Measurements from ENCODE around the gene USH1C. TPM values are rescaled to one million over a fixed set of nuclear protein-coding genes. Genes with fewer than 3 reads are reported as not detected.

USH1C gene
- total and polyA plus RNA-seq, 4 donors: 0.10 to 0.55 (median 0.13) TPM

DNA sequence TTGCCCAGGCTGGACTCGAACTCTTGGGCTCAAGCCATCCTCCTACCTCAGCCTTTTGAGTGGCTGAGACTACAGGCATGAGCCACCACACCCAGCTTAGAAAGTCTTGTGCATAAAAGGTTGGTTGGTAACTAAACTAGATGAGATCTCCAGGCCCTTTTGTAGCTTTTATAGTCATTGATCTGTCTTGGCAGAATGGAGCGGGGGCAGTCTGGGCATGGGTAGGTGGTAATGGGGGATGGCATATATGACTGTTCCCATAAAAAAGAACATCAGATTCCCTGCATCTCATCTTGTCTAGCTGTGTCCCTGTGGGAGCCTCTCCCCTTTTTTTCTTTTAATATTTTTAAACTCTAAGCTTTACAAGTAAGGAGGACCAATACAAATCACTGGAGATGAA lies 97.7 kb downstream of the USH1C start:
- H3K36me3 ChIP-seq (ENCODE audit: control insufficient read depth in 4 of 4, insufficient read depth in 4 of 4, low read length in 4 of 4): no peaks in the 10 kb centered on the region
- no peaks in the 10 kb centered on the region for H3K4me1 ChIP-seq (ENCODE audit: control insufficient read depth in 5 of 5, insufficient read depth in 5 of 5, low read length in 5 of 5)
- no peak for ATAC-seq (ENCODE audit: insufficient read depth, low FRiP score)
- H3K4me3 ChIP-seq: no peak overlapping the region
- peaks cover 0 to 3% (median 0%) of the 10 kb centered on the region in 4 donors for H3K9me3 ChIP-seq (ENCODE audit: control insufficient read depth in 4 of 4, insufficient read depth in 3 of 4, low read length in 3 of 4)
- no peak overlapping the region for H3K9ac ChIP-seq (ENCODE audit: insufficient read depth in 1 of 2, low read length in 2 of 2)
- no peaks in the 10 kb centered on the region for H3K27me3 ChIP-seq (ENCODE audit: control insufficient read depth in 3 of 3, insufficient read depth in 3 of 3, low read length in 2 of 3)
- WGBS, 2 donors: 88 to 91% methylated on average over 2 of the region's 2 CpGs
- no peak overlapping the region for H3K27ac ChIP-seq (ENCODE audit: low read depth in 1 of 2, low read length in 1 of 2)
- TF ChIP-seq CTCF (IDR thresholded peaks at IDR 0.05; ENCODE audit: control extremely low read depth, extremely low read depth): no peak
- no peak for DNase-seq

DNA sequence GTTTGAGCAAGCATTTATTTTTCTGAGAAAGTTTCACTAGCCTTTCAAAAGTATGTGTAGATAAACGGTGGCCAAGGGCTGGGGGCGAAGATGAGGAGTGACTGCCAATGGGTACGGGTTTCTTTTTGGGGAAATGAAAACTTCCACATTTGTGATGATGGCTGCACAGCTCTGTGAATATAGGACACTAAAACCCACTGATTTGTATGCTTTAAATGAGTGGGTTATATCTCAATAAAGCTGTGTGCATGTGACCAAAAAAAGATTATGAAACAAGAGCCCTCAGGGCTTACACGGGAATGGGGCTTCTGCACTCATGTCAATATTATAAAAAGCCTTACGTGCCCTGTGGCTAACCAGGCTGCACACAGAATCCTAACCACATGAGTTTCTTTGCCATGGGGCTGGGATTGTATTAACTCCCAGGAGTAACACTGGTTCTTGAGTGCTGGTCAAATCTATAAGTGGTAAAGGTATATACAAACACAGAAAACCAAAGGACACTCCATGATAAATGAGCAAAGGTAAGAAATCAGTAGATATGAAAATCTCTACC lies 98.9 kb downstream of the USH1C start:
- 54 to 63% methylated on average over 5 of the region's 5 CpGs for WGBS, 2 donors
- Histone ChIP-seq H3K4me1 (ENCODE audit: control insufficient read depth in 5 of 5, insufficient read depth in 5 of 5, low read length in 5 of 5) (no peaks in the 10 kb centered on the region), H3K9me3 (ENCODE audit: control insufficient read depth in 4 of 4, insufficient read depth in 3 of 4, low read length in 3 of 4) (peaks cover 0 to 3% (median 0%) of the 10 kb centered on the region in 4 donors), H3K27ac (ENCODE audit: low read depth in 1 of 2, low read length in 1 of 2) (no peak overlapping the region), H3K27me3 (ENCODE audit: control insufficient read depth in 3 of 3, insufficient read depth in 3 of 3, low read length in 2 of 3) (peaks cover 0 to under 1% (median 0%) of the 10 kb centered on the region in 3 donors), H3K4me3 (no peak overlapping the region), H3K9ac (ENCODE audit: insufficient read depth in 1 of 2, low read length in 2 of 2) (no peak overlapping the region), H3K36me3 (ENCODE audit: control insufficient read depth in 4 of 4, insufficient read depth in 4 of 4, low read length in 4 of 4) (no peaks in the 10 kb centered on the region)
- ATAC-seq (ENCODE audit: insufficient read depth, low FRiP score) (no peak), DNase-seq (no peak)
- TF ChIP-seq CTCF (IDR thresholded peaks at IDR 0.05; ENCODE audit: control extremely low read depth, extremely low read depth): no peak

DNA sequence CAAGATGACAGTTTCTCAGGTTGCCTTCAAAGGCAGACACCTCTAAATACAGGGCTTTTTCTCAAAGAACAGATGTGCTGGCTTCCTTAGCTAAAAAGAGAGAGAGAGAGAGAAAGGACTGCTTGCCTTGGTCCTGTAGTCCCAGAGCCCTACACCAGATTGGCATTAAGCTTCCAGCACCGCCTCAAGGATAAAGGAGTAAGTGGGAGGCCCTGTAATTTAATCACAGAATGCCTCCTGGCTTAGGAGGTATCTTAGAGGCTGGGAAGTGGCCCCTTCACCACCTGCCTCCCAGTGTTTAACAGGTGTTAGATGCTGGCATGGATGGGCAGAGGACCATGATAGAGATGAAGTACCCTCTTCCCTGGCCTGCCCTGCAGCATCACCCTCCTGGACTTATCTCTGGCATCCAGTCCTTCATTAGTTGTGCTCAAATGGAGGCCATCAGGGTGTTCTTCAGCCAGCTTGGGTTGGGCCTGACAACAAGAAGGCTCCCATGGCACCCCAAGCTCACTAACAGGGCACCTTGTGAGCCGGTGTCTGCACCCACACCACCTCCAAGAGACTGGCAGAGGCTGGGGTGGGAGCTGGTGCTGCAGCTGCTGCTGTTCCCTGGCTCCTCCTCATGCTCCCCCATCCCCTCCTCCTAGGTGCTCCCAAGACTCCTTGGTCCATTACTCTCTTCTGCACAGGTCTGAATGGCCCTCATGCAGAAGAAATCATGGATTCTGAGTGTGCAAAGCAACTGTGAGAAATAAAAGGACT lies 100.1 kb downstream of the USH1C start:
- WGBS, 2 donors: 89 to 98% methylated on average over 2 of the region's 2 CpGs
- no peak for TF ChIP-seq CTCF (IDR thresholded peaks at IDR 0.05; ENCODE audit: control extremely low read depth, extremely low read depth)
- ATAC-seq (ENCODE audit: insufficient read depth, low FRiP score): no peak
- Histone ChIP-seq H3K27ac (ENCODE audit: low read depth in 1 of 2, low read length in 1 of 2) (no peak overlapping the region), H3K9ac (ENCODE audit: insufficient read depth in 1 of 2, low read length in 2 of 2) (no peak overlapping the region), H3K9me3 (ENCODE audit: control insufficient read depth in 4 of 4, insufficient read depth in 3 of 4, low read length in 3 of 4) (peaks cover 0 to 3% (median 0%) of the 10 kb centered on the region in 4 donors), H3K4me1 (ENCODE audit: control insufficient read depth in 5 of 5, insufficient read depth in 5 of 5, low read length in 5 of 5) (no peaks in the 10 kb centered on the region), H3K36me3 (ENCODE audit: control insufficient read depth in 4 of 4, insufficient read depth in 4 of 4, low read length in 4 of 4) (no peaks in the 10 kb centered on the region), H3K4me3 (no peak overlapping the region), H3K27me3 (ENCODE audit: control insufficient read depth in 3 of 3, insufficient read depth in 3 of 3, low read length in 2 of 3) (peaks cover 0 to 3% (median 0%) of the 10 kb centered on the region in 3 donors)
- no peak for DNase-seq

Other genes with a start within 250 kb of the USH1C start
- gene NCR3LG1, start 192.6 kb downstream of the USH1C start, total RNA-seq: 1 to 10 TPM; 1.3 to 5.8 TPM
- gene NCR3LG1, start 192.6 kb downstream of the USH1C start, polyA plus RNA-seq: 1 to 10 TPM in 1 of 2 donors, under 1 TPM in 1; 0.94 to 3.0 TPM
- gene KCNJ11, start 155.8 kb downstream of the USH1C start, total RNA-seq: 1 to 10 TPM; 2.3 to 4.5 TPM
- gene KCNJ11, start 155.8 kb downstream of the USH1C start, polyA plus RNA-seq: 1 to 10 TPM; 2.5 to 3.1 TPM
- gene ABCC8, start 67.6 kb downstream of the USH1C start, total RNA-seq: 1 to 10 TPM; 1.2 to 3.9 TPM
- gene ABCC8, start 67.6 kb downstream of the USH1C start, polyA plus RNA-seq: 10 to 100 TPM in 1 of 2 donors, 1 to 10 TPM in 1; 2.4 to 14.9 TPM
- gene OTOG, start 2.8 kb upstream of the USH1C start, total RNA-seq: under 1 TPM in 1 of 2 donors, not detected in 1; 0.11 TPM
- gene OTOG, start 2.8 kb upstream of the USH1C start, polyA plus RNA-seq: not detected
- gene MYOD1, start 175.2 kb upstream of the USH1C start, total RNA-seq: not detected
- gene MYOD1, start 175.2 kb upstream of the USH1C start, polyA plus RNA-seq: not detected
- gene KCNC1, start 190.4 kb upstream of the USH1C start, total RNA-seq: not detected
- under 1 TPM in 1 of 2 donors, not detected in 1; 0.01 TPM for gene KCNC1, start 190.4 kb upstream of the USH1C start, polyA plus RNA-seq

Data from lung (tissue), 12 donors.